Stimulated activated CD8-positive, alpha-beta memory T cell treated with anti-CD3 and anti-CD28 coated beads, Interleukin-4, amount 100 ng/mL, for 24 hours (primary cell): ENCODE results near the gene TRIM54.
A peak's percentile ranks its signal among the peaks of the same experiment; 100 is the strongest.
"Not testable (repeated sequence)": the region's sequence is repeated elsewhere in the genome, so short reads cannot be mapped to it uniquely, and the experiment has no call there.

ENCODE experiments used
- DNase-seq: peaks from one replicate; pipeline ENCODE4 v3.0.0-alpha.2; 2020; ENCODE audit warnings: low read depth

The TRIM54 gene

GRCh38 chr2:27256855-27257454 lies 25.3 kb upstream of the TRIM54 start:
- no peak for DNase-seq

GRCh38 chr2:27258051-27258450 lies 24.2 kb upstream of the TRIM54 start:
- no peak for DNase-seq

- DNase-seq = no peak
Measured at GRCh38 chr2:27261241-27261925, 20.8 kb upstream of the TRIM54 start.

GRCh38 chr2:27261926-27262298 lies 20.3 kb upstream of the TRIM54 start:
- DNase-seq = no peak

- peak; percentile 58 for DNase-seq
Measured at GRCh38 chr2:27262379-27263286, 19.6 kb upstream of the TRIM54 start, which contains the start of gene SLC30A3. Gene SLC30A3 (minus strand): TSS chr2:27263047. CDS start chr2:27262906, 141 bp downstream.

GRCh38 chr2:27263287-27264252 lies 18.7 kb upstream of the TRIM54 start:
- DNase-seq = no peak

- no peak for DNase-seq
Measured at GRCh38 chr2:27264253-27264752, 17.9 kb upstream of the TRIM54 start.

GRCh38 chr2:27264753-27265535 lies 17.3 kb upstream of the TRIM54 start:
- DNase-seq = peak; percentile 44

GRCh38 chr2:27265536-27265870 lies 16.7 kb upstream of the TRIM54 start:
- DNase-seq = no peak

GRCh38 chr2:27268296-27268695 lies 13.9 kb upstream of the TRIM54 start:
- not testable (repeated sequence) for DNase-seq

GRCh38 chr2:27270131-27270530 lies 12.1 kb upstream of the TRIM54 start:
- no peak for DNase-seq

- no peak for DNase-seq
Measured at GRCh38 chr2:27270670-27271069, 11.6 kb upstream of the TRIM54 start.

- DNase-seq = no peak
Measured at GRCh38 chr2:27271631-27272340, 10.4 kb upstream of the TRIM54 start.

GRCh38 chr2:27272537-27273522 lies 9.4 kb upstream of the TRIM54 start:
- not testable (repeated sequence) for DNase-seq

GRCh38 chr2:27275211-27276150 lies 6.7 kb upstream of the TRIM54 start, which contains the start of gene DNAJC5G:
Gene DNAJC5G (plus strand): TSS chr2:27275433. CDS start chr2:27276729, 1,296 bp downstream.
- DNase-seq = no peak

- DNase-seq = no peak
Measured at GRCh38 chr2:27278010-27278409, 4.2 kb upstream of the TRIM54 start.

- no peak for DNase-seq
Measured at GRCh38 chr2:27280826-27281225, 1.4 kb upstream of the TRIM54 start.

GRCh38 chr2:27281442-27281841 lies 787 bp upstream of the TRIM54 start:
- DNase-seq = no peak
